ENCODE results near the gene DUOXA1.

Gene DUOXA1

GRCh38 chr15:45150997-45151396 lies 21.3 kb upstream of the DUOXA1 start:
- no peaks in the 10 kb centered on the region for H3K36me3 ChIP-seq (ENCODE audit: control insufficient read depth, insufficient read depth, low read length)
- H3K9me3 ChIP-seq (ENCODE audit: control insufficient read depth, low read length), result no peaks in the 10 kb centered on the region
- H3K27ac ChIP-seq (ENCODE audit: low read depth, low read length, severe bottlenecking), result no peak overlapping the region
- no peak overlapping the region for H3K4me3 ChIP-seq (ENCODE audit: extremely low read depth, insufficient read depth, low read length, poor library complexity, severe bottlenecking)
- 96 to 98% methylated on average over 4 to 5 of the region's 6 CpGs for WGBS, 2 experiments (ENCODE audit: insufficient coverage in 2 of 2)
- peaks cover 15% of the 10 kb centered on the region for H3K4me1 ChIP-seq (ENCODE audit: control insufficient read depth, insufficient read depth, low read length, poor library complexity, severe bottlenecking)

DNA sequence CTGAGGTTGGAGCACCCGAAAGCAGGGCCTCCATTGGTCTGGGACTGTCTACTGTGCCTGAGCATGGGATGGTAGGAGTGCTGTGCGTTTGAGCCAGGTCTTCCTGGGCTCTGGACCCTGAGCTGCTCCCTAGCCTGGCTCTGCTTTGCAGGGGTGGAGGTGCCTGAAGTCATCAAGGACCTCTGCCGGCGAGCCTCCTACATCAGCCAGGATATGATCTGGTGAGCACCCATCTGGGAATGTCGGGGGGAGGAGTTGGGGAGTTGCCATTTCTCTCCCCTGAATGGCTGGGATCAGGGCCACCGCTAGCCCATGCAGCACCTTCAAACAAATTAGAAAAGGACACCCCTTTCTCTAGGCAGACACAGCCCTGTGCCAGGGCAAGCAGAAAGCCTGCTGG lies 20.8 kb upstream of the DUOXA1 start:
- WGBS, 2 experiments (ENCODE audit: insufficient coverage in 2 of 2), result 88 to 97% methylated on average over 3 to 5 of the region's 6 CpGs
- H3K9me3 ChIP-seq (ENCODE audit: control insufficient read depth, low read length), result no peaks in the 10 kb centered on the region
- H3K36me3 ChIP-seq (ENCODE audit: control insufficient read depth, insufficient read depth, low read length), result no peaks in the 10 kb centered on the region
- no peak overlapping the region for H3K27ac ChIP-seq (ENCODE audit: low read depth, low read length, severe bottlenecking)
- H3K4me3 ChIP-seq (ENCODE audit: extremely low read depth, insufficient read depth, low read length, poor library complexity, severe bottlenecking), result no peak overlapping the region
- peaks cover 15% of the 10 kb centered on the region for H3K4me1 ChIP-seq (ENCODE audit: control insufficient read depth, insufficient read depth, low read length, poor library complexity, severe bottlenecking)

DNA sequence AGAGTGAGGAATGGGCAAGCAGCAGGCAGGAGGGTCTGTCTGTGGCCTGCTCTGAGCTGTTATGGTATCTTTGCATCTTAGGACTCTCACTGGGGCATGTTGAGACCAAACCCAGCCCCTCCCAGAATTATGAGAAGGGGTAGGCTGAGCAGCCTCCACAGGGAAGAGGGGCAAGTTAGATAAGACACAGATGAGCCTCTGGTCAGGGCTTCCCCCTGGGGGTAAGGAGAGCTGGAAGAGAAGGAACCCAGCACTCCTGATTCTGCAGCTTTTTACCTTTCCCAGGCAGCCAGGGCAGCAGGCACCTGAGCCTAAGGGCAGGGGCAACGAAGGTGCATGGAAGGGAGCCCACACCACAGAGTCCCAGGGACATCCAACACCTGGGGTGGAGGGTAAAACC lies 19.4 kb upstream of the DUOXA1 start:
- no peaks in the 10 kb centered on the region for H3K36me3 ChIP-seq (ENCODE audit: control insufficient read depth, insufficient read depth, low read length)
- no peaks in the 10 kb centered on the region for H3K9me3 ChIP-seq (ENCODE audit: control insufficient read depth, low read length)
- no peak overlapping the region for H3K27ac ChIP-seq (ENCODE audit: low read depth, low read length, severe bottlenecking)
- H3K4me1 ChIP-seq (ENCODE audit: control insufficient read depth, insufficient read depth, low read length, poor library complexity, severe bottlenecking), result peaks cover 15% of the 10 kb centered on the region
- no peak overlapping the region for H3K4me3 ChIP-seq (ENCODE audit: extremely low read depth, insufficient read depth, low read length, poor library complexity, severe bottlenecking)
- WGBS, 2 experiments (ENCODE audit: insufficient coverage in 2 of 2), result 80% methylated on average over 1 of the region's 1 CpG; no CpG with 5 or more reads in 1 of the 2 experiments

DNA sequence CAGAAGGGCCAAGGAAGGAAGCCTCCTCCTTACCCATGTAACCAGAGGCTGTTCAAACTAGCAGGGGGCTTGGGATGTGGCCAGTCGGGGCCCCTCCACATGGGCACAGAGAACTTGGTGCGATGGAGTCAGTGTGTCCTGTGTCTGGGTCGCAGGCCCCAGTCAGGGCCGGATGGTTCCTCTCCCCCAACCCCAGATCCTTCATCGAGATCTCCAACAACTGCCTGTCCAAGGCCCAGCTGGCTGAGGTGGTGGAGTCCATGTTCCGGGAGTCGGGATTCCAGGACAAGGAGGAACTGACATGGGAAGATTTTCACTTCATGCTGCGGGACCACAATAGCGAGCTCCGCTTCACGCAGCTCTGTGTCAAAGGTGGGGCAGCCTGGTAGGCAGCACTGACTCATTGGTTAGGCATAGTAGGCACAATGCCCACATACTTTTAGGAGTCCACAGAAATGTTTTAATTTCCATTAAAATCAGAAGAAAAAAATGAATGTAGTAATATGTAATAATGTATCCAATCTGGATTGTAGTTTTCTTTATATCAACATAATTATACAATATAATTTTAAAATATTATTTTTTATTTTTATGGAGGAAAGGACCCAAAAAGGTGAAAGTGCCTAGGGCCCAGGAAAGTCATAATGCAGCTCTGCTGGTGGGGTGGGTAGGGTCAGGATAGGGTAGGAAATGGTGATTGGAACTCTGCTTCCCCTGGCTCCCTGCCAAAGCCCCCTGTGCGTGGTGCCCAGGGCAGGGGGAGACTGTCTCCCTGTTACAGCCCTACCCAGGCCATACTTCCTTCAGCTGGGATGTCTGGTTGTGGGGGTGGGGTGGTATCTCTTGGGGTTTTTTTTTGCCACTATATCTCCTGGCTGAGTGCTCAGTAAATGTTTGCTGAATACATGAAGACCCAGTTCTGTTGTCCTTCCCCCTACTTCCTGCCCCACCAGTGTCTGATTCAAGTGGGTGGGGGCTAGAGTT lies 18.7 kb upstream of the DUOXA1 start:
- H3K27ac ChIP-seq (ENCODE audit: low read depth, low read length, severe bottlenecking), result no peak overlapping the region
- WGBS, 2 experiments (ENCODE audit: insufficient coverage in 2 of 2), result 98 to 100% methylated on average over 7 to 8 of the region's 12 CpGs
- H3K4me3 ChIP-seq (ENCODE audit: extremely low read depth, insufficient read depth, low read length, poor library complexity, severe bottlenecking), result no peak overlapping the region
- no peaks in the 10 kb centered on the region for H3K36me3 ChIP-seq (ENCODE audit: control insufficient read depth, insufficient read depth, low read length)
- no peaks in the 10 kb centered on the region for H3K9me3 ChIP-seq (ENCODE audit: control insufficient read depth, low read length)
- H3K4me1 ChIP-seq (ENCODE audit: control insufficient read depth, insufficient read depth, low read length, poor library complexity, severe bottlenecking), result peaks cover 15% of the 10 kb centered on the region

- H3K4me1 ChIP-seq (ENCODE audit: control insufficient read depth, insufficient read depth, low read length, poor library complexity, severe bottlenecking), result peaks cover 15% of the 10 kb centered on the region
- WGBS, 2 experiments (ENCODE audit: insufficient coverage in 2 of 2), result 94 to 97% methylated on average over 4 to 7 of the region's 7 CpGs
- H3K27ac ChIP-seq (ENCODE audit: low read depth, low read length, severe bottlenecking), result no peak overlapping the region
- no peaks in the 10 kb centered on the region for H3K36me3 ChIP-seq (ENCODE audit: control insufficient read depth, insufficient read depth, low read length)
- H3K9me3 ChIP-seq (ENCODE audit: control insufficient read depth, low read length), result no peaks in the 10 kb centered on the region
- no peak overlapping the region for H3K4me3 ChIP-seq (ENCODE audit: extremely low read depth, insufficient read depth, low read length, poor library complexity, severe bottlenecking)
These were observed 17.9 kb upstream of the DUOXA1 start for GRCh38 chr15:45147606-45148005.

GRCh38 chr15:45146405-45146804 lies 16.7 kb upstream of the DUOXA1 start:
- H3K27ac ChIP-seq (ENCODE audit: low read depth, low read length, severe bottlenecking), result no peak overlapping the region
- 93 to 100% methylated on average over 1 to 3 of the region's 4 CpGs for WGBS, 2 experiments (ENCODE audit: insufficient coverage in 2 of 2)
- H3K4me3 ChIP-seq (ENCODE audit: extremely low read depth, insufficient read depth, low read length, poor library complexity, severe bottlenecking), result no peak overlapping the region

DNA sequence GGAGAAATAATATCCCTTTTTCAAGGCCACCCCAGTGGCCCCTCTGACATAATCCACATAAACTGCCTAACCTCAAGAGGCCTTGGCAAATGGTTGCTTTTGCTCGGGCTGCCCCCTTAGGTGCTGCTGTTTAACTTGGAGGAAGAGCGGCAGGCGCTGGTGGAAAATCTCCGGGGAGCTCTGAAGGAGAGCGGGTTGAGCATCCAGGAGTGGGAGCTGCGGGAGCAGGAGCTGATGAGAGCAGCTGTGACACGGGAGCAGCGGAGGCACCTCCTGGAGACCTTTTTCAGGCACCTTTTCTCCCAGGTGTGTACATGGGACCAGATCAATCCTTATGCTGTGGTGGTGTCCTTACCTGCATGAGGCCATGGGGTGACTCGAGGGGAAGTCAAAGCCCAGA lies 15.1 kb upstream of the DUOXA1 start:
- H3K9me3 ChIP-seq (ENCODE audit: control insufficient read depth, low read length), result no peaks in the 10 kb centered on the region
- H3K36me3 ChIP-seq (ENCODE audit: control insufficient read depth, insufficient read depth, low read length), result no peaks in the 10 kb centered on the region
- whole genome bisulfite sequencing, 2 experiments (ENCODE audit: insufficient coverage in 2 of 2), result 91 to 94% methylated on average over 8 to 9 of the region's 9 CpGs
- H3K4me1 ChIP-seq (ENCODE audit: control insufficient read depth, insufficient read depth, low read length, poor library complexity, severe bottlenecking), result peaks cover 12% of the 10 kb centered on the region
- H3K4me3 ChIP-seq (ENCODE audit: extremely low read depth, insufficient read depth, low read length, poor library complexity, severe bottlenecking), result no peak overlapping the region
- H3K27ac ChIP-seq (ENCODE audit: low read depth, low read length, severe bottlenecking), result no peak overlapping the region

More at GRCh38 chr15:45146405-45146804, 16.7 kb upstream of the DUOXA1 start:
- Histone ChIP-seq H3K36me3 (ENCODE audit: control insufficient read depth, insufficient read depth, low read length) (no peaks in the 10 kb centered on the region), H3K4me1 (ENCODE audit: control insufficient read depth, insufficient read depth, low read length, poor library complexity, severe bottlenecking) (peaks cover 15% of the 10 kb centered on the region), H3K9me3 (ENCODE audit: control insufficient read depth, low read length) (no peaks in the 10 kb centered on the region)

- Histone ChIP-seq H3K4me3 (ENCODE audit: extremely low read depth, insufficient read depth, low read length, poor library complexity, severe bottlenecking) (no peak overlapping the region), H3K4me1 (ENCODE audit: control insufficient read depth, insufficient read depth, low read length, poor library complexity, severe bottlenecking) (peaks cover 10% of the 10 kb centered on the region), H3K36me3 (ENCODE audit: control insufficient read depth, insufficient read depth, low read length) (no peaks in the 10 kb centered on the region), H3K27ac (ENCODE audit: low read depth, low read length, severe bottlenecking) (no peak overlapping the region), H3K9me3 (ENCODE audit: control insufficient read depth, low read length) (no peaks in the 10 kb centered on the region)
- 90 to 91% methylated on average over 11 of the region's 11 CpGs for WGBS, 2 experiments (ENCODE audit: insufficient coverage in 2 of 2)
These were observed 14.3 kb upstream of the DUOXA1 start for GRCh38 chr15:45143946-45144345.

GRCh38 chr15:45143056-45143455 lies 13.4 kb upstream of the DUOXA1 start:
- Histone ChIP-seq H3K9me3 (ENCODE audit: control insufficient read depth, low read length) (no peaks in the 10 kb centered on the region), H3K4me1 (ENCODE audit: control insufficient read depth, insufficient read depth, low read length, poor library complexity, severe bottlenecking) (peaks cover under 1% of the 10 kb centered on the region), H3K27ac (ENCODE audit: low read depth, low read length, severe bottlenecking) (no peak overlapping the region), H3K4me3 (ENCODE audit: extremely low read depth, insufficient read depth, low read length, poor library complexity, severe bottlenecking) (no peak overlapping the region), H3K36me3 (ENCODE audit: control insufficient read depth, insufficient read depth, low read length) (no peaks in the 10 kb centered on the region)
- WGBS, 2 experiments (ENCODE audit: insufficient coverage in 2 of 2), result 92 to 94% methylated on average over 2 to 6 of the region's 7 CpGs

DNA sequence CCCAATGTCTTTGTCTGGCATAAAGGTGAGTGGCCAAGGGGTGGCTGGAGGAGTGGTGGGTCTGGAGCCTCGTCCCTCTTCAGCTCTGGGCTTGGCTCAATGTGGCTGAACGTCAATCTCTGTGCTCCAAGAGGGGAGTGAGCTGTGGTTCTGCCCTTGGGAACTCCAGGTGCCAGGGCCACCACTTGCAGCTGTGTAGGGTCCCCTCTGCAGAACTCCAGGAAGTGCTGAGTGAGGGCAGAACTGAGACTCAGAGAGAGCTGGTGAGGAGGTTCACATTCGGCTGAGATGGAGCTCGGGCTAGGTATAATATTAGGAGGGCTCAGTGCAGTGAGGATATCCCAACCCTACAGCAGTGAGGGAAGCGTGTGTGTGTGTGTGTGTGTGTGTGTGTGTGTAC lies 11.7 kb upstream of the DUOXA1 start:
- Histone ChIP-seq H3K4me1 (ENCODE audit: control insufficient read depth, insufficient read depth, low read length, poor library complexity, severe bottlenecking) (no peaks in the 10 kb centered on the region), H3K4me3 (ENCODE audit: extremely low read depth, insufficient read depth, low read length, poor library complexity, severe bottlenecking) (no peak overlapping the region), H3K27ac (ENCODE audit: low read depth, low read length, severe bottlenecking) (no peak overlapping the region), H3K9me3 (ENCODE audit: control insufficient read depth, low read length) (no peaks in the 10 kb centered on the region), H3K36me3 (ENCODE audit: control insufficient read depth, insufficient read depth, low read length) (no peaks in the 10 kb centered on the region)
- 89 to 95% methylated on average over 3 to 4 of the region's 5 CpGs for WGBS, 2 experiments (ENCODE audit: insufficient coverage in 2 of 2)
